H9 (cell line): Measurements from ENCODE around the gene TRIO. TPM values are rescaled to one million over a fixed set of nuclear protein-coding genes. Genes with fewer than 3 reads are reported as not detected.

ENCODE experiments used
- DNase-seq: peaks from one replicate; pipeline ENCODE4 v3.0.0-alpha.2; 2017
- H2AFZ ChIP-seq: one replicate; pipeline ENCODE4 v1.6.1; 2013; ENCODE audit warnings: mild to moderate bottlenecking, low read length, control low read depth, moderate library complexity
- H2AK5ac ChIP-seq: 2 replicates; pipeline ENCODE4 v1.6.1; 2013; ENCODE audit warnings: low read length, control low read depth, mixed read lengths; ENCODE audit not compliant: insufficient read length
- H2BK120ac ChIP-seq: one replicate; pipeline ENCODE4 v1.6.1; 2013; ENCODE audit warnings: low read depth, mild to moderate bottlenecking, low read length, control low read depth, inconsistent platforms; ENCODE audit not compliant: poor library complexity, severe bottlenecking
- H2BK12ac ChIP-seq: 2 replicates; pipeline ENCODE4 v1.6.1; 2013; ENCODE audit warnings: low read length, control low read depth, mixed read lengths, low read depth; ENCODE audit not compliant: insufficient read length
- H2BK15ac ChIP-seq: 2 replicates; pipeline ENCODE4 v1.6.1; 2013; ENCODE audit warnings: low read depth, low read length, control low read depth
- H2BK20ac ChIP-seq: one replicate; pipeline ENCODE4 v1.6.1; 2013; ENCODE audit warnings: low read depth, mild to moderate bottlenecking, low read length, control low read depth, inconsistent platforms; ENCODE audit not compliant: poor library complexity, severe bottlenecking
- H2BK5ac ChIP-seq: 2 replicates; pipeline ENCODE4 v1.6.1; 2013; ENCODE audit warnings: low read length, control low read depth, mixed read lengths; ENCODE audit not compliant: insufficient read length
- H3K14ac ChIP-seq: 2 replicates; pipeline ENCODE4 v1.6.1; 2013; ENCODE audit warnings: low read length, control low read depth; ENCODE audit not compliant: insufficient read depth
- H3K18ac ChIP-seq: 2 replicates; pipeline ENCODE4 v1.6.1; 2013; ENCODE audit warnings: low read depth, mild to moderate bottlenecking, mixed read lengths, low read length, control low read depth; ENCODE audit not compliant: insufficient read length
- H3K23ac ChIP-seq: 2 replicates; pipeline ENCODE4 v1.6.1; 2013; ENCODE audit warnings: low read length, control low read depth, mixed read lengths, low read depth; ENCODE audit not compliant: insufficient read length
- H3K23me2 ChIP-seq: 2 replicates; pipeline ENCODE4 v1.6.1; 2013; ENCODE audit warnings: low read depth, mild to moderate bottlenecking, mixed read lengths, low read length, control low read depth; ENCODE audit not compliant: insufficient read length, poor library complexity, severe bottlenecking
- H3K27ac ChIP-seq: 2 replicates; pipeline ENCODE4 v1.5.1; 2013; ENCODE audit warnings: low read length, control low read depth, mixed read lengths, low read depth; ENCODE audit not compliant: insufficient read length
- H3K27me3 ChIP-seq: 2 replicates; pipeline ENCODE4 v1.6.1; 2013; ENCODE audit warnings: low read length, control low read depth, inconsistent platforms; ENCODE audit not compliant: insufficient read depth
- H3K4ac ChIP-seq: 2 replicates; pipeline ENCODE4 v1.6.1; 2013; ENCODE audit warnings: low read depth, mild to moderate bottlenecking, control low read depth, inconsistent platforms, low read length, moderate library complexity
- H3K4me1 ChIP-seq: 2 replicates; pipeline ENCODE4 v1.6.1; 2013; ENCODE audit warnings: low read length, control low read depth, inconsistent platforms; ENCODE audit not compliant: insufficient read depth
- H3K4me2 ChIP-seq: 2 replicates; pipeline ENCODE4 v1.6.1; 2013; ENCODE audit warnings: low read length, control low read depth, mixed read lengths; ENCODE audit not compliant: insufficient read length, insufficient read depth
- H3K56ac ChIP-seq: 2 replicates; pipeline ENCODE4 v1.6.1; 2013; ENCODE audit warnings: low read depth, mild to moderate bottlenecking, mixed read lengths, low read length, control low read depth; ENCODE audit not compliant: insufficient read length
- H3K79me1 ChIP-seq: 2 replicates; pipeline ENCODE4 v1.6.1; 2013; ENCODE audit warnings: low read depth, mild to moderate bottlenecking, moderate library complexity, low read length, control low read depth, inconsistent platforms; ENCODE audit not compliant: insufficient read depth, poor library complexity, severe bottlenecking
- H3K79me2 ChIP-seq: 2 replicates; pipeline ENCODE4 v1.6.1; 2013; ENCODE audit warnings: low read length, control low read depth, inconsistent platforms; ENCODE audit not compliant: insufficient read depth
- H3K9ac ChIP-seq: 2 replicates; pipeline ENCODE4 v1.6.1; 2013; ENCODE audit warnings: low read length, control low read depth, mixed read lengths; ENCODE audit not compliant: insufficient read length; ENCODE audit errors: extremely low read depth
- H3K9me3 ChIP-seq: one replicate; pipeline ENCODE4 v1.6.1; 2013; ENCODE audit warnings: low read depth, low read length, inconsistent platforms; ENCODE audit not compliant: control insufficient read depth
- H3T11ph ChIP-seq: one replicate; pipeline ENCODE4 v1.6.1; 2013; ENCODE audit warnings: mild to moderate bottlenecking, low read length, control low read depth, inconsistent platforms
- H4K20me1 ChIP-seq: one replicate; pipeline ENCODE4 v1.6.1; 2013; ENCODE audit not compliant: control insufficient read depth, insufficient read length, insufficient read depth
- H4K5ac ChIP-seq: 2 replicates; pipeline ENCODE4 v1.6.1; 2013; ENCODE audit warnings: low read depth, mild to moderate bottlenecking, mixed read lengths, low read length, control low read depth; ENCODE audit not compliant: insufficient read length
- H4K8ac ChIP-seq: replicated peaks from 2 replicates; pipeline ENCODE4 v1.6.1; 2013; ENCODE audit warnings: low read length, control low read depth, mixed read lengths, low read depth; ENCODE audit not compliant: insufficient read length
- H4K91ac ChIP-seq: 2 replicates; pipeline ENCODE4 v1.6.1; 2013; ENCODE audit warnings: low read depth, mild to moderate bottlenecking, moderate library complexity, mixed read lengths, low read length, control low read depth; ENCODE audit not compliant: insufficient read length
- H3K27ac Mint-ChIP-seq, 3 experiments: 2 replicates in 2 of 3; 3 replicates in 1 of 3; pipeline ENCODE4 v1.8.0; 2020 to 2021; ENCODE audit warnings: mixed read lengths in 3 of 3, mild to moderate bottlenecking in 1 of 3, moderate library complexity in 1 of 3
- H3K27me3 Mint-ChIP-seq: 2 replicates; pipeline ENCODE4 v1.8.0; 2021; ENCODE audit warnings: low read depth, mild to moderate bottlenecking, moderate library complexity, mixed read lengths
- H3K36me3 Mint-ChIP-seq, 3 experiments: 2 replicates in 2 of 3; 3 replicates in 1 of 3; pipeline ENCODE4 v1.8.0; 2020 to 2021; ENCODE audit warnings: low read depth in 3 of 3, mixed read lengths in 3 of 3; ENCODE audit not compliant: insufficient read depth in 1 of 3
- H3K4me1 Mint-ChIP-seq, 2 experiments: 2 replicates each; pipeline ENCODE4 v1.8.0; 2020; ENCODE audit warnings: mixed read lengths in 2 of 2
- H3K4me3 Mint-ChIP-seq, 2 experiments: 2 replicates in 1 of 2; 3 replicates in 1 of 2; pipeline ENCODE4 v1.8.0; 2020 to 2021; ENCODE audit warnings: mild to moderate bottlenecking in 2 of 2, mixed read lengths in 2 of 2, moderate library complexity in 1 of 2
- H3K9me3 Mint-ChIP-seq, 2 experiments: 2 replicates in 1 of 2; 3 replicates in 1 of 2; pipeline ENCODE4 v1.8.0; 2020; ENCODE audit warnings: mild to moderate bottlenecking in 2 of 2, mixed read lengths in 2 of 2, moderate library complexity in 1 of 2
- CTCF ChIP-seq: fragments of 200-600 bp; sonication (generic); conservative IDR thresholded peaks from 3 replicates; pipeline ENCODE4 v1.8.0; 2021; ENCODE audit warnings: antibody characterized with exemption, mild to moderate bottlenecking
- WGBS: extraction: QIAGEN DNeasy Blood & Tissue Kit; methylation state at CpG from one replicate; pipeline ENCODE4 v1.1.7; 2013; ENCODE audit warnings: missing lambda C conversion rate, low lambda C conversion rate, mixed read lengths; ENCODE audit not compliant: insufficient read length; ENCODE audit errors: extremely low coverage; 5-methylcytosine and 5-hydroxymethylcytosine counted together
- total RNA-seq: library from RNA; stranded (reverse); gene quantifications from 2 replicates; pipeline ENCODE4 v1.2.1, GENCODE V29; 2021

TRIO gene
- total RNA-seq, 1 experiment from 2014 or later = 87.8 TPM

DNA sequence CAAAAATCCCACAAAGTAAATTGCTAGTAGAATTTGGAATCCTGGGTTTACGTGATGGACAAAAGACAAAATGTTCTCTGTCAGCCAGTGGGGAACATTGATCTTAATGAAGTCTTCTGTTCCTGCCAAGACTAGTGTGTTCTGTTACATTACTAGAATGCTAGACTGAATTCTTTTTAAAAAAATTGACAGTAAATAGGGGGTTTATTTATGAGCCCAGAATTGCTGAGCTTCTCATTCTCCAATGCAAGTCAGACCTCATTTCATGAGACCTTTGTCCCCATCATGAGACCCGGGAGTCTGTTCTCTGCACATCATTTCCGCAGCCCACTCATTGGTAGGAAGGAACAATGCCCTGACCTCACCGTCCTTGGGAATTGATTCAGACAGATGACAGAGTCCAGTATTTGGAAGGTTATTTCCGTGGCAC, 264.6 kb downstream of the TRIO start:
- Mint-ChIP-seq H3K36me3 (peaks cover 12 to 71% (median 37%) of the 10 kb centered on the region in 3 experiments; a peak in 6 of 7 replicates), H3K9me3 (peaks cover 0 to 1% of the 10 kb centered on the region in 2 experiments; a peak in 1 of 5 replicates), H3K4me3 (no peak overlapping the region), H3K4me1 (no peaks in the 10 kb centered on the region), H3K27ac (no peak overlapping the region), H3K27me3 (no peaks in the 10 kb centered on the region)
- Histone ChIP-seq H4K5ac (no peak overlapping the region), H3K4me1 (no peaks in the 10 kb centered on the region), H4K91ac (no peak overlapping the region), H3T11ph (no peak overlapping the region), H4K8ac (no peak overlapping the region), H3K23ac (no peak overlapping the region), H2BK15ac (no peak overlapping the region), H3K18ac (no peak overlapping the region), H3K27me3 (no peaks in the 10 kb centered on the region), H2BK120ac (no peak overlapping the region), H2BK20ac (no peak overlapping the region), H3K79me2 (no peaks in the 10 kb centered on the region), H3K9ac (no peak overlapping the region), H3K23me2 (no peaks in the 10 kb centered on the region), H2AK5ac (no peak overlapping the region), H3K4ac (no peak overlapping the region), H3K14ac (no peak overlapping the region), H2AFZ (no peak overlapping the region), H3K79me1 (no peaks in the 10 kb centered on the region), H2BK12ac (no peak overlapping the region), H3K27ac (no peak overlapping the region), H3K56ac (no peak overlapping the region), H4K20me1 (no peaks in the 10 kb centered on the region), H2BK5ac (no peak overlapping the region), H3K4me2 (no peak overlapping the region), H3K9me3 (no peaks in the 10 kb centered on the region)
- DNase-seq = no peak
- no peak for TF ChIP-seq CTCF
- no CpG with 5 or more reads among the region's 5 CpGs for WGBS
